Measurements from ENCODE around the gene CD9. TPM values are rescaled to one million over a fixed set of nuclear protein-coding genes. Genes with fewer than 3 reads are reported as not detected.

The CD9 gene
- total RNA-seq, 3 donors from 2014 or later: 91.1 to 436 (median 243) TPM

DNA sequence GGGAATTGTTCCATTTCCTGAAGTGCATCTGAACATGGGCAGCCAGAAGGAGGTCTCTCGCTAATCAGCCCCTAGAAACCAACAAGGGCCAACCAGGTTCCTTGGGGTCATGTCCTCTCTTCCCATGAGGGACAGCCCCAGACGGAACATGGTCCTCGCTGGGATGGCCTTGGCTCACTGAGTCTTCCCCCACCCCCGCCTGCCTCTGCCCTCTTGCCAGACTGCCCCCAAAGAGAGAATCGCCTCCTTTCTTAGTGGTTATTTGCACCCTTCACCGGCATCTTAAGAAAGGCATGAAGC lies 36.4 kb downstream of the CD9 start:
- Histone ChIP-seq H3K4me1 (peaks cover 0 to 33% of the 10 kb centered on the region in 2 donors), H3K27me3 (no peaks in the 10 kb centered on the region), H3K36me3 (no peaks in the 10 kb centered on the region), H3K9me3 (no peaks in the 10 kb centered on the region), H3K27ac (peak overlapping the region; percentile 91 to 96), H3K4me3 (no peak overlapping the region)
- intact Hi-C loops (cut with DNase I; ENCODE audit: low total_unique reads): no loop called here
- TF ChIP-seq POLR2AphosphoS5 (IDR thresholded peaks at IDR 0.05) (no peak), POLR2A (IDR thresholded peaks at IDR 0.05) (no peak)
- TF ChIP-seq, protein P1, sequence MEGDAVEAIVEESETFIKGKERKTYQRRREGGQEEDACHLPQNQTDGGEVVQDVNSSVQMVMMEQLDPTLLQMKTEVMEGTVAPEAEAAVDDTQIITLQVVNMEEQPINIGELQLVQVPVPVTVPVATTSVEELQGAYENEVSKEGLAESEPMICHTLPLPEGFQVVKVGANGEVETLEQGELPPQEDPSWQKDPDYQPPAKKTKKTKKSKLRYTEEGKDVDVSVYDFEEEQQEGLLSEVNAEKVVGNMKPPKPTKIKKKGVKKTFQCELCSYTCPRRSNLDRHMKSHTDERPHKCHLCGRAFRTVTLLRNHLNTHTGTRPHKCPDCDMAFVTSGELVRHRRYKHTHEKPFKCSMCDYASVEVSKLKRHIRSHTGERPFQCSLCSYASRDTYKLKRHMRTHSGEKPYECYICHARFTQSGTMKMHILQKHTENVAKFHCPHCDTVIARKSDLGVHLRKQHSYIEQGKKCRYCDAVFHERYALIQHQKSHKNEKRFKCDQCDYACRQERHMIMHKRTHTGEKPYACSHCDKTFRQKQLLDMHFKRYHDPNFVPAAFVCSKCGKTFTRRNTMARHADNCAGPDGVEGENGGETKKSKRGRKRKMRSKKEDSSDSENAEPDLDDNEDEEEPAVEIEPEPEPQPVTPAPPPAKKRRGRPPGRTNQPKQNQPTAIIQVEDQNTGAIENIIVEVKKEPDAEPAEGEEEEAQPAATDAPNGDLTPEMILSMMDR (IDR thresholded peaks at IDR 0.05): no peak
- no peak for DNase-seq (ENCODE audit: low spot score in 2 of 2)

DNA sequence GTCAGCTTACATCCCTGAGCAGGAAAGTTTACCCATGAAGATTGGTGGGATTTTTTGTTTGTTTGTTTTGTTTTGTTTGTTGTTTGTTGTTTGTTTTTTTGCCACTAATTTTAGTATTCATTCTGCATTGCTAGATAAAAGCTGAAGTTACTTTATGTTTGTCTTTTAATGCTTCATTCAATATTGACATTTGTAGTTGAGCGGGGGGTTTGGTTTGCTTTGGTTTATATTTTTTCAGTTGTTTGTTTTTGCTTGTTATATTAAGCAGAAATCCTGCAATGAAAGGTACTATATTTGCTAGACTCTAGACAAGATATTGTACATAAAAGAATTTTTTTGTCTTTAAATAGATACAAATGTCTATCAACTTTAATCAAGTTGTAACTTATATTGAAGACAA lies 37.6 kb downstream of the CD9 start:
- H3K27ac ChIP-seq: no peak overlapping the region

DNA sequence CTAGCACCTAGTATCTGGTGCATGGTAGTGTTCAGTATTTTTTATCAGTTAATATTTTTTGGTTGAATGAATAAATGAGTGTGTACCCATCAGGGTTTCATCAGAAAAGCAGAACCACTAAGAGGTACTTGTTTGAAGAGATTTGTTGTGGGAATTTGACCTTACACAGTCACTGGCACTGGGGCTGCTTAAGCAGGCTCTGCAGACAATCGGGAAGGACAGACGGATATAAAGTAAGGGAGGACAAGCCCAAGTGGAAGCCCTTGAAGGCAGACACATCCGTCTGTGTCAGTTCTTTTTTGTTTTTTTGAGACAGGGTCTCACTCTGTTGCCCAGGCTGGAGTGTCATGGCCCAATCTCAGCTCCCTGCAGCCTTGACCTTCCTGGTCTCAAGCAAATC lies 38.7 kb downstream of the CD9 start:
- Histone ChIP-seq H3K4me3 (no peak overlapping the region), H3K9me3 (no peaks in the 10 kb centered on the region), H3K4me1 (peaks cover 0 to 37% of the 10 kb centered on the region in 2 donors), H3K36me3 (no peaks in the 10 kb centered on the region), H3K27ac (no peak overlapping the region), H3K27me3 (no peaks in the 10 kb centered on the region)
- no peak for DNase-seq (ENCODE audit: low spot score in 2 of 2)
- intact Hi-C loops (cut with DNase I; ENCODE audit: low total_unique reads): no loop called here
- no peak for TF ChIP-seq POLR2AphosphoS5 (IDR thresholded peaks at IDR 0.05)
- TF ChIP-seq, protein P1 (IDR thresholded peaks at IDR 0.05): no peak

More for the DNA sequence above, 37.6 kb downstream of the CD9 start:
- TF ChIP-seq POLR2AphosphoS5 (IDR thresholded peaks at IDR 0.05): no peak
- no peak for TF ChIP-seq POLR2A (IDR thresholded peaks at IDR 0.05)
- TF ChIP-seq, protein P1 (IDR thresholded peaks at IDR 0.05): no peak
- no peaks in the 10 kb centered on the region for H3K27me3 ChIP-seq
- H3K4me1 ChIP-seq: peaks cover 0 to 38% of the 10 kb centered on the region in 2 donors
- no peaks in the 10 kb centered on the region for H3K9me3 ChIP-seq
- no peak for DNase-seq (ENCODE audit: low spot score in 2 of 2)
- H3K36me3 ChIP-seq: no peaks in the 10 kb centered on the region
- intact Hi-C loops (cut with DNase I; ENCODE audit: low total_unique reads): no loop called here
- H3K4me3 ChIP-seq: no peak overlapping the region

DNA sequence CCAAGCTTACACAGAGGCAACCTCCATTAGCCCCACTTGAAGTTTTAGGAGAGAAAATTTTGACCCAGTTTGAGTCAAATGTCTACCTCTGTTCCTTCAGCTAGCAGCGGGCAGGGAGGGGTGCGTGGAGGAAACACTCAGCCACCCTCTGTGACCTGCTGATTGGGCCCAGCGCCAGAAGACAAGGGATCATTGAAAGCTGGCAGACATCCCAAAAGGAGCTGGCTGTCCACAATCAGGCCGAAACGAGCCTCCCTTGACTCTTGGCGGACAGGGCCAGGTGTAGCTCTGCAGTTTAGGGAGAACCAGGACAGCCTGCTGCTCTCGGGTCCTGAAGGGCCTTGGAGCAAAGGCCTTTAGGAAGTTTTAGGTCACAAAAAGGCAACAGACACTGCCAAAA lies 41.3 kb downstream of the CD9 start:
- Histone ChIP-seq H3K27me3 (no peaks in the 10 kb centered on the region), H3K9me3 (no peaks in the 10 kb centered on the region), H3K4me1 (peaks cover 0 to 12% of the 10 kb centered on the region in 2 donors), H3K4me3 (no peak overlapping the region), H3K36me3 (no peaks in the 10 kb centered on the region), H3K27ac (peak overlapping the region; percentile 39 to 72)
- intact Hi-C loops (cut with DNase I; ENCODE audit: low total_unique reads): no loop called here
- TF ChIP-seq, protein P1 (IDR thresholded peaks at IDR 0.05): no peak
- no peak for TF ChIP-seq POLR2AphosphoS5 (IDR thresholded peaks at IDR 0.05)
- no peak for TF ChIP-seq POLR2A (IDR thresholded peaks at IDR 0.05)
- peak; percentile 53 to 82 for DNase-seq (ENCODE audit: low spot score in 2 of 2)

DNA sequence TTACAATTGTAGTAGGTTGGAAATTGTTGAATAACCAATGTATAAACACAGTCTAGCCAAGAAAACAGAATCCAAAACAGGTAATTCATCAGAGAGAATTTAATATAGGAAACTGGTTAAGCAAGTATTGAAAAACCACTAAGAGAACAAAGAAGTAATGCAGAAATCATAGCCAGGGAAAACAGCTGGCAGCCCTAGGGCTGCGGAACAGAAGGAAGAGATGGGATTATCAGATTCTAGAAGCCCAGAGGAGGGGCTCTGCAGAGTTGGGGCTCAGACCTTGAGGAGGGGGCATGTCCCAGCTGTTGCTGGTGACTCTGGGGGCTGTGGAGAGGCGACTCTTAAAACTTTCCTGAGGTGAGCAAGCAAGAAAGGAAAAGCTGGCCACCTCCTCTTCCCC lies 49.4 kb downstream of the CD9 start:
- Histone ChIP-seq H3K4me3 (peak overlapping the region in 1 of 3 donors; percentile 15), H3K9me3 (no peaks in the 10 kb centered on the region), H3K36me3 (no peaks in the 10 kb centered on the region), H3K27me3 (no peaks in the 10 kb centered on the region), H3K27ac (peak overlapping the region; percentile 64 to 68), H3K4me1 (peaks cover 0 to 18% of the 10 kb centered on the region in 2 donors)
- peak in 1 of 2 donors; percentile 61 for DNase-seq (ENCODE audit: low spot score in 2 of 2)
- intact Hi-C loops (cut with DNase I; ENCODE audit: low total_unique reads): no loop called here
- TF ChIP-seq POLR2A (IDR thresholded peaks at IDR 0.05) (no peak), POLR2AphosphoS5 (IDR thresholded peaks at IDR 0.05) (no peak)
- TF ChIP-seq, protein P1 (IDR thresholded peaks at IDR 0.05): no peak

Data from breast epithelium (tissue), 4 donors.